HepG2 (cell line): ENCODE data around the gene CDK12. TPM values are rescaled to one million over a fixed set of nuclear protein-coding genes. Genes with fewer than 3 reads are reported as not detected.

ENCODE experiments used
- CREM ChIP-seq, 2 experiments: sonication (generic) in 1 of 2; formaldehyde crosslinking in 1 of 2; IDR thresholded peaks; 2 replicates each; pipeline versions ENCODE4 v1.4.0 to v1.6.1; 2016 to 2020; ENCODE audit warnings: antibody characterized with exemption in 1 of 2, mild to moderate bottlenecking in 1 of 2, missing genetic modification reagents in 1 of 2
- FOXP1 ChIP-seq, 2 experiments: fragments of 450-650 bp in 1 of 2; IDR thresholded peaks; 2 replicates each; pipeline ENCODE4 v1.6.1; 2017 to 2018; ENCODE audit warnings: antibody characterized with exemption in 1 of 2
- HCFC1 ChIP-seq: fragments of 150-350 bp; IDR thresholded peaks from 2 replicates; pipeline ENCODE4 v1.6.1; 2014; ENCODE audit warnings: low read depth, low read length
- HMGA1 ChIP-seq: sonication (generic); formaldehyde crosslinking; conservative IDR thresholded peaks from 2 replicates; pipeline ENCODE4 v1.4.0; 2020; ENCODE audit warnings: missing genetic modification reagents
- KDM5B ChIP-seq: sonication (generic); formaldehyde crosslinking; IDR thresholded peaks from 2 replicates; pipeline ENCODE4 v1.4.0; 2020; ENCODE audit warnings: missing genetic modification reagents, mild to moderate bottlenecking, borderline replicate concordance
- NR3C1 ChIP-seq: sonication (generic); formaldehyde crosslinking; IDR thresholded peaks from 2 replicates; pipeline ENCODE4 v1.4.0; 2020; ENCODE audit warnings: missing genetic modification reagents
- PAWR ChIP-seq: sonication (generic); formaldehyde crosslinking; IDR thresholded peaks from 2 replicates; pipeline ENCODE4 v1.4.0; 2020; ENCODE audit warnings: missing genetic modification reagents, mild to moderate bottlenecking, borderline replicate concordance
- PITX1 ChIP-seq: sonication (generic); formaldehyde crosslinking; IDR thresholded peaks from 2 replicates; pipeline ENCODE4 v1.5.1; 2020; ENCODE audit warnings: mild to moderate bottlenecking, missing genetic modification reagents
- RARA ChIP-seq: IDR thresholded peaks from 2 replicates; pipeline ENCODE4 v1.6.1; 2016; ENCODE audit warnings: missing genetic modification reagents, missing compliant biosample characterization
- ZNF30 ChIP-seq: sonication (generic); formaldehyde crosslinking; IDR thresholded peaks from 2 replicates; pipeline ENCODE4 v1.5.0; 2020; ENCODE audit warnings: mild to moderate bottlenecking, missing genetic modification reagents
- ZNF430 ChIP-seq: sonication (generic); formaldehyde crosslinking; IDR thresholded peaks from 2 replicates; pipeline ENCODE4 v1.9.0; 2021; ENCODE audit warnings: mild to moderate bottlenecking, missing genetic modification reagents
- ZNF567 ChIP-seq: sonication (generic); formaldehyde crosslinking; IDR thresholded peaks from 2 replicates; pipeline ENCODE4 v1.8.1; 2023; ENCODE audit warnings: mild to moderate bottlenecking, missing genetic modification reagents, borderline replicate concordance
- ZNF616 ChIP-seq: sonication (generic); formaldehyde crosslinking; IDR thresholded peaks from 2 replicates; pipeline ENCODE4 v1.5.0; 2020; ENCODE audit warnings: low read depth, mild to moderate bottlenecking, missing genetic modification reagents
- ZNF703 ChIP-seq: sonication (generic); formaldehyde crosslinking; IDR thresholded peaks from 2 replicates; pipeline ENCODE4 v1.5.1; 2020; ENCODE audit warnings: missing genetic modification reagents, mild to moderate bottlenecking, moderate library complexity, borderline replicate concordance
- ZNF713 ChIP-seq: sonication (generic); formaldehyde crosslinking; IDR thresholded peaks from 2 replicates; pipeline ENCODE4 v1.4.0; 2020; ENCODE audit warnings: mild to moderate bottlenecking, missing genetic modification reagents
- polyA plus RNA-seq, 8 experiments: library from polyadenylated mRNA; depleted of rRNA in 3 of 8; stranded (reverse) in 7 of 8; unstranded in 1 of 8; fragments of >200 nt; fragmentation: Illumina TruSeq in 4 of 8; extraction: Trizol in 4 of 8; gene quantifications; 2 replicates each; pipeline versions ENCODE4 v1.2.1 to v1.2.3, GENCODE V29; 2011 to 2016; ENCODE audit warnings: low read depth in 4 of 8, missing spikeins in 1 of 8, mixed read lengths in 1 of 8; ENCODE audit not compliant: insufficient read depth in 1 of 8
- total RNA-seq, 5 experiments: library from RNA; depleted of rRNA; stranded (reverse); fragments of >200 nt; fragmentation: Illumina TruSeq; extraction: Trizol; gene quantifications; 2 replicates each; pipeline ENCODE4 v1.2.3, GENCODE V29; 2016; ENCODE audit warnings: low read depth in 1 of 5
- TF ChIP-seq, protein P1 (sequence below): sonication (generic); formaldehyde crosslinking; IDR thresholded peaks from 2 replicates; pipeline ENCODE4 v1.4.0; 2020; ENCODE audit warnings: low read depth, missing genetic modification reagents
- TF ChIP-seq, protein P2 (sequence below): sonication (generic); formaldehyde crosslinking; IDR thresholded peaks from 2 replicates; pipeline ENCODE4 v1.9.0; 2021; ENCODE audit warnings: missing genetic modification reagents, borderline replicate concordance
- TF ChIP-seq, protein P3 (sequence below): sonication (generic); formaldehyde crosslinking; IDR thresholded peaks from 2 replicates; pipeline ENCODE4 v1.4.0; 2020; ENCODE audit warnings: missing genetic modification reagents
- TF ChIP-seq, protein P4 (sequence below): sonication (generic); formaldehyde crosslinking; IDR thresholded peaks from 2 replicates; pipeline ENCODE4 v1.4.0; 2020; ENCODE audit warnings: mild to moderate bottlenecking, missing genetic modification reagents

Gene CDK12
- total and polyA plus RNA-seq, 2 of the 13 experiments (the other 11 are each of a cell fraction or from before 2014, with no cell fraction given): 24.0 to 88.6 TPM

DNA sequence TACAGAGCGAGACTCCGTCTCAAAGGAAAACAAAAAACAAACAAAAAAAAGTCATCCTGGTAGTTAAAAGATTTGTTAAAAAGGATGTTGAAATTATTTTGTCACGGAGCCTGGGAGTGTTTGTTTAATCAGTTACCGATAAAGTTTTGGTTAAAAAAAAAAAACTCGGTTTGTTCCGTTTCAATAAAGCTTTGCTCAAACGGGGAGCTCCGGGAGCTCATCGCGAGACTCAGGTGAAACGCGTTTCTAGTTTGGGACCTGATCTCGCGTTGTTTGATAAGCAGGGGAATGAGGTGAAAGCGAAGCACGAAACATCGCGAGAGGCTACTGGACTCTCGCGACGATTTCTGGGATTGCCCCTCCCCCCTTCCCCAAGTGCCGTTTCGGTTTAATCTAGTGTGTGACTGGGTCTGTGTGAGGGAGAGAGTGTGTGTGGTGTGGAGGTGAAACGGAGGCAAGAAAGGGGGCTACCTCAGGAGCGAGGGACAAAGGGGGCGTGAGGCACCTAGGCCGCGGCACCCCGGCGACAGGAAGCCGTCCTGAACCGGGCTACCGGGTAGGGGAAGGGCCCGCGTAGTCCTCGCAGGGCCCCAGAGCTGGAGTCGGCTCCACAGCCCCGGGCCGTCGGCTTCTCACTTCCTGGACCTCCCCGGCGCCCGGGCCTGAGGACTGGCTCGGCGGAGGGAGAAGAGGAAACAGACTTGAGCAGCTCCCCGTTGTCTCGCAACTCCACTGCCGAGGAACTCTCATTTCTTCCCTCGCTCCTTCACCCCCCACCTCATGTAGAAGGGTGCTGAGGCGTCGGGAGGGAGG lies at the start of gene CDK12 (continued):
- TF ChIP-seq, protein P1, sequence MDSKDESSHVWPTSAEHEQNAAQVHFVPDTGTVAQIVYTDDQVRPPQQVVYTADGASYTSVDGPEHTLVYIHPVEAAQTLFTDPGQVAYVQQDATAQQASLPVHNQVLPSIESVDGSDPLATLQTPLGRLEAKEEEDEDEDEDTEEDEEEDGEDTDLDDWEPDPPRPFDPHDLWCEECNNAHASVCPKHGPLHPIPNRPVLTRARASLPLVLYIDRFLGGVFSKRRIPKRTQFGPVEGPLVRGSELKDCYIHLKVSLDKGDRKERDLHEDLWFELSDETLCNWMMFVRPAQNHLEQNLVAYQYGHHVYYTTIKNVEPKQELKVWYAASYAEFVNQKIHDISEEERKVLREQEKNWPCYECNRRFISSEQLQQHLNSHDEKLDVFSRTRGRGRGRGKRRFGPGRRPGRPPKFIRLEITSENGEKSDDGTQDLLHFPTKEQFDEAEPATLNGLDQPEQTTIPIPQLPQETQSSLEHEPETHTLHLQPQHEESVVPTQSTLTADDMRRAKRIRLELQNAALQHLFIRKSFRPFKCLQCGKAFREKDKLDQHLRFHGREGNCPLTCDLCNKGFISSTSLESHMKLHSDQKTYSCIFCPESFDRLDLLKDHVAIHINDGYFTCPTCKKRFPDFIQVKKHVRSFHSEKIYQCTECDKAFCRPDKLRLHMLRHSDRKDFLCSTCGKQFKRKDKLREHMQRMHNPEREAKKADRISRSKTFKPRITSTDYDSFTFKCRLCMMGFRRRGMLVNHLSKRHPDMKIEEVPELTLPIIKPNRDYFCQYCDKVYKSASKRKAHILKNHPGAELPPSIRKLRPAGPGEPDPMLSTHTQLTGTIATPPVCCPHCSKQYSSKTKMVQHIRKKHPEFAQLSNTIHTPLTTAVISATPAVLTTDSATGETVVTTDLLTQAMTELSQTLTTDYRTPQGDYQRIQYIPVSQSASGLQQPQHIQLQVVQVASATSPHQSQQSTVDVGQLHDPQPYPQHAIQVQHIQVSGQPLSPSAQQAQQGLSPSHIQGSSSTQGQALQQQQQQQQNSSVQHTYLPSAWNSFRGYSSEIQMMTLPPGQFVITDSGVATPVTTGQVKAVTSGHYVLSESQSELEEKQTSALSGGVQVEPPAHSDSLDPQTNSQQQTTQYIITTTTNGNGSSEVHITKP (CRISPR knock-in tag): no peak
- TF ChIP-seq CREM (IDR thresholded peaks at IDR 0.05) (peak; percentile 81), CREM (CRISPR knock-in tag; IDR thresholded peaks at IDR 0.05) (no peak), KDM5B (CRISPR knock-in tag) (peak; percentile 82; the same call in 1 of the 2 replicates), ZNF430 (peak; percentile 45), FOXP1 (IDR thresholded peaks at IDR 0.05) (no peak), FOXP1 (CRISPR knock-in tag; IDR thresholded peaks at IDR 0.05) (peak; percentile 69; the same call in 1 of the 2 replicates), ZNF703 (CRISPR knock-in tag) (no peak), HCFC1 (peak; percentile 67), ZNF616 (peak; percentile 58; the same call in 1 of the 2 replicates), ZNF30 (CRISPR knock-in tag) (0 out of 2 replicates have a peak, but pooled peaks have one; percentile 34), PAWR (CRISPR knock-in tag) (no peak), HMGA1 (no peak), ZNF713 (CRISPR knock-in tag) (peak; percentile 98; the same call in 1 of the 2 replicates), PITX1 (CRISPR knock-in tag) (peak; percentile 80), NR3C1 (CRISPR knock-in tag) (no peak; the same call in 1 of the 2 replicates), ZNF567 (CRISPR knock-in tag) (0 out of 2 replicates have a peak, but pooled peaks have one; percentile 67), RARA (peak; percentile 62)
- TF ChIP-seq, protein P2, sequence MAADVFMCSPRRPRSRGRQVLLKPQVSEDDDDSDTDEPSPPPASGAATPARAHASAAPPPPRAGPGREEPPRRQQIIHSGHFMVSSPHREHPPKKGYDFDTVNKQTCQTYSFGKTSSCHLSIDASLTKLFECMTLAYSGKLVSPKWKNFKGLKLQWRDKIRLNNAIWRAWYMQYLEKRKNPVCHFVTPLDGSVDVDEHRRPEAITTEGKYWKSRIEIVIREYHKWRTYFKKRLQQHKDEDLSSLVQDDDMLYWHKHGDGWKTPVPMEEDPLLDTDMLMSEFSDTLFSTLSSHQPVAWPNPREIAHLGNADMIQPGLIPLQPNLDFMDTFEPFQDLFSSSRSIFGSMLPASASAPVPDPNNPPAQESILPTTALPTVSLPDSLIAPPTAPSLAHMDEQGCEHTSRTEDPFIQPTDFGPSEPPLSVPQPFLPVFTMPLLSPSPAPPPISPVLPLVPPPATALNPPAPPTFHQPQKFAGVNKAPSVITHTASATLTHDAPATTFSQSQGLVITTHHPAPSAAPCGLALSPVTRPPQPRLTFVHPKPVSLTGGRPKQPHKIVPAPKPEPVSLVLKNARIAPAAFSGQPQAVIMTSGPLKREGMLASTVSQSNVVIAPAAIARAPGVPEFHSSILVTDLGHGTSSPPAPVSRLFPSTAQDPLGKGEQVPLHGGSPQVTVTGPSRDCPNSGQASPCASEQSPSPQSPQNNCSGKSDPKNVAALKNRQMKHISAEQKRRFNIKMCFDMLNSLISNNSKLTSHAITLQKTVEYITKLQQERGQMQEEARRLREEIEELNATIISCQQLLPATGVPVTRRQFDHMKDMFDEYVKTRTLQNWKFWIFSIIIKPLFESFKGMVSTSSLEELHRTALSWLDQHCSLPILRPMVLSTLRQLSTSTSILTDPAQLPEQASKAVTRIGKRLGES (CRISPR knock-in tag): 0 out of 2 replicates have a peak, but pooled peaks have one; percentile 35
- TF ChIP-seq, protein P3, sequence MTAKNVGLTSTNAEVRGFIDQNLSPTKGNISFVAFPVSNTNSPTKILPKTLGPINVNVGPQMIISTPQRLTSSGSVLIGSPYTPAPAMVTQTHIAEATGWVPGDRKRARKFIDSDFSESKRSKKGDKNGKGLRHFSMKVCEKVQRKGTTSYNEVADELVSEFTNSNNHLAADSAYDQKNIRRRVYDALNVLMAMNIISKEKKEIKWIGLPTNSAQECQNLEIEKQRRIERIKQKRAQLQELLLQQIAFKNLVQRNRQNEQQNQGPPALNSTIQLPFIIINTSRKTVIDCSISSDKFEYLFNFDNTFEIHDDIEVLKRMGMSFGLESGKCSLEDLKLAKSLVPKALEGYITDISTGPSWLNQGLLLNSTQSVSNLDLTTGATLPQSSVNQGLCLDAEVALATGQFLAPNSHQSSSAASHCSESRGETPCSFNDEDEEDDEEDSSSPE: no peak
- TF ChIP-seq, protein P4, sequence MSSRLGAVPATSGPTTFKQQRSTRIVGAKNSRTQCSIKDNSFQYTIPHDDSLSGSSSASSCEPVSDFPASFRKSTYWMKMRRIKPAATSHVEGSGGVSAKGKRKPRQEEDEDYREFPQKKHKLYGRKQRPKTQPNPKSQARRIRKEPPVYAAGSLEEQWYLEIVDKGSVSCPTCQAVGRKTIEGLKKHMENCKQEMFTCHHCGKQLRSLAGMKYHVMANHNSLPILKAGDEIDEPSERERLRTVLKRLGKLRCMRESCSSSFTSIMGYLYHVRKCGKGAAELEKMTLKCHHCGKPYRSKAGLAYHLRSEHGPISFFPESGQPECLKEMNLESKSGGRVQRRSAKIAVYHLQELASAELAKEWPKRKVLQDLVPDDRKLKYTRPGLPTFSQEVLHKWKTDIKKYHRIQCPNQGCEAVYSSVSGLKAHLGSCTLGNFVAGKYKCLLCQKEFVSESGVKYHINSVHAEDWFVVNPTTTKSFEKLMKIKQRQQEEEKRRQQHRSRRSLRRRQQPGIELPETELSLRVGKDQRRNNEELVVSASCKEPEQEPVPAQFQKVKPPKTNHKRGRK: no peak
